ENCODE results near the gene HARBI1.

- no peak for TF ChIP-seq ZBTB33 (IDR thresholded peaks at IDR 0.05)
- TF ChIP-seq TAF1 (IDR thresholded peaks at IDR 0.05; ENCODE audit: borderline replicate concordance, low read depth, low read length), result no peak
- no peak for TF ChIP-seq NKRF (conservative IDR thresholded peaks at IDR 0.05)
- TF ChIP-seq CTCF (IDR thresholded peaks at IDR 0.05 in 2 of 3, conservative IDR thresholded peaks at IDR 0.05 in 1 of 3; ENCODE audit: control insufficient read depth in 2 of 3, extremely low read depth in 1 of 3, insufficient read depth in 1 of 3, low read depth in 3 of 3, low read length in 3 of 3), result no peak
- TF ChIP-seq RBBP5 (conservative IDR thresholded peaks at IDR 0.05), result no peak
- TF ChIP-seq ELK1 (IDR thresholded peaks at IDR 0.05; ENCODE audit: low read depth, low read length), result no peak
- no peak for TF ChIP-seq ZNF274 (IDR thresholded peaks at IDR 0.05; ENCODE audit: insufficient read depth, insufficient read length)
Observed at GRCh38 chr11:46570790-46571398, 46.1 kb downstream of the HARBI1 start.
